Endothelial cell of umbilical vein (primary cell): ENCODE data around the gene PRKCI.

Experiments used
- CTCF ChIP-seq, 2 donors: IDR thresholded peaks; 1 replicate in 1 of 2; 2 replicates in 1 of 2; pipeline ENCODE4 v1.5.1; 2011; ENCODE audit warnings: low read length in 2 of 2, mild to moderate bottlenecking in 2 of 2, moderate library complexity in 2 of 2, control low read depth in 1 of 2, inconsistent platforms in 1 of 2, low read depth in 1 of 2; ENCODE audit not compliant: insufficient read depth in 1 of 2; ENCODE audit errors: extremely low read depth in 1 of 2
- EZH2 ChIP-seq: IDR thresholded peaks from 2 replicates; pipeline ENCODE4 v1.6.1; 2012; ENCODE audit warnings: borderline replicate concordance, low read depth, mild to moderate bottlenecking, moderate library complexity, low read length, inconsistent platforms; ENCODE audit not compliant: severe bottlenecking
- JUN ChIP-seq: IDR thresholded peaks from 2 replicates; pipeline ENCODE4 v1.6.1; 2011; ENCODE audit warnings: borderline replicate concordance, low read depth; ENCODE audit not compliant: insufficient read length, insufficient read depth
- MAX ChIP-seq: IDR thresholded peaks from 2 replicates; pipeline ENCODE4 v1.6.1; 2011; ENCODE audit not compliant: insufficient read depth, insufficient read length
- POLR2A ChIP-seq: IDR thresholded peaks from 2 replicates; pipeline ENCODE4 v1.6.1; 2012; ENCODE audit warnings: low read depth, mild to moderate bottlenecking, control low read depth, low read length
- POLR2AphosphoS5 ChIP-seq: IDR thresholded peaks from 2 replicates; pipeline ENCODE4 v1.6.1; 2012; ENCODE audit warnings: low read depth, mild to moderate bottlenecking, control low read depth, low read length, moderate library complexity; ENCODE audit not compliant: insufficient read depth

- TF ChIP-seq POLR2AphosphoS5 (no peak), CTCF (IDR thresholded peaks at IDR 0.05; ENCODE audit: extremely low read depth in 1 of 2, insufficient read depth in 1 of 2, low read depth in 1 of 2, low read length in 2 of 2) (no peak), MAX (no peak), EZH2 (no peak), JUN (no peak), POLR2A (no peak)
Observed at GRCh38 chr3:170322566-170323269, 100.5 kb downstream of the PRKCI start.
